HG03442 (cell line): Measurements from ENCODE around the gene SULT4A1.

Experiments
- ATAC-seq: cut with Tn5 transposase; IDR thresholded peaks from one replicate; pipeline ENCODE4 v1.9.1; 2021; ENCODE audit warnings: mild to moderate bottlenecking, moderate library complexity; ENCODE audit not compliant: unreplicated experiment

Gene SULT4A1

GRCh38 chr22:43814264-43814663 lies 48.0 kb downstream of the SULT4A1 start:
- no peak for ATAC-seq

GRCh38 chr22:43812890-43813289 lies 49.4 kb downstream of the SULT4A1 start:
- no peak for ATAC-seq

GRCh38 chr22:43812149-43812842 lies 50.0 kb downstream of the SULT4A1 start, which contains the start of gene EFCAB6:
Gene EFCAB6 (minus strand): TSS chr22:43812305. CDS start chr22:43782318, 29,987 bp downstream.
- ATAC-seq: peak; percentile 85

- peak; percentile 14 for ATAC-seq
These were observed 50.5 kb downstream of the SULT4A1 start for GRCh38 chr22:43811777-43812148.

GRCh38 chr22:43802897-43803495 lies 59.3 kb downstream of the SULT4A1 start:
- no peak for ATAC-seq

- ATAC-seq: no peak
These were observed 61.3 kb downstream of the SULT4A1 start for GRCh38 chr22:43800970-43801369.

GRCh38 chr22:43798492-43798891 lies 63.8 kb downstream of the SULT4A1 start:
- ATAC-seq: no peak

- ATAC-seq: no peak
These were observed 65.7 kb downstream of the SULT4A1 start for GRCh38 chr22:43796567-43796966.

- no peak for ATAC-seq
These were observed 67.0 kb downstream of the SULT4A1 start for GRCh38 chr22:43795320-43795719.

- ATAC-seq: no peak
These were observed 69.4 kb downstream of the SULT4A1 start for GRCh38 chr22:43792905-43793304.

GRCh38 chr22:43789452-43789851 lies 72.9 kb downstream of the SULT4A1 start:
- no peak for ATAC-seq

GRCh38 chr22:43783777-43784176 lies 78.5 kb downstream of the SULT4A1 start:
- no peak for ATAC-seq

GRCh38 chr22:43782448-43782847 lies 79.9 kb downstream of the SULT4A1 start:
- ATAC-seq: no peak

GRCh38 chr22:43777286-43777685 lies 85.0 kb downstream of the SULT4A1 start:
- ATAC-seq: no peak

GRCh38 chr22:43776081-43776670 lies 86.1 kb downstream of the SULT4A1 start:
- no peak for ATAC-seq
